ENCODE data around the gene RAB38.

RAB38 gene

GRCh38 chr11:88087337-88087736 is 87.9 kb downstream of the RAB38 start:
- no peak for TF ChIP-seq ZFX (IDR thresholded peaks at IDR 0.05)
- TF ChIP-seq, protein P1, sequence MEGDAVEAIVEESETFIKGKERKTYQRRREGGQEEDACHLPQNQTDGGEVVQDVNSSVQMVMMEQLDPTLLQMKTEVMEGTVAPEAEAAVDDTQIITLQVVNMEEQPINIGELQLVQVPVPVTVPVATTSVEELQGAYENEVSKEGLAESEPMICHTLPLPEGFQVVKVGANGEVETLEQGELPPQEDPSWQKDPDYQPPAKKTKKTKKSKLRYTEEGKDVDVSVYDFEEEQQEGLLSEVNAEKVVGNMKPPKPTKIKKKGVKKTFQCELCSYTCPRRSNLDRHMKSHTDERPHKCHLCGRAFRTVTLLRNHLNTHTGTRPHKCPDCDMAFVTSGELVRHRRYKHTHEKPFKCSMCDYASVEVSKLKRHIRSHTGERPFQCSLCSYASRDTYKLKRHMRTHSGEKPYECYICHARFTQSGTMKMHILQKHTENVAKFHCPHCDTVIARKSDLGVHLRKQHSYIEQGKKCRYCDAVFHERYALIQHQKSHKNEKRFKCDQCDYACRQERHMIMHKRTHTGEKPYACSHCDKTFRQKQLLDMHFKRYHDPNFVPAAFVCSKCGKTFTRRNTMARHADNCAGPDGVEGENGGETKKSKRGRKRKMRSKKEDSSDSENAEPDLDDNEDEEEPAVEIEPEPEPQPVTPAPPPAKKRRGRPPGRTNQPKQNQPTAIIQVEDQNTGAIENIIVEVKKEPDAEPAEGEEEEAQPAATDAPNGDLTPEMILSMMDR (conservative IDR thresholded peaks at IDR 0.05): no peak
- H3K27ac ChIP-seq: no peak overlapping the region

DNA sequence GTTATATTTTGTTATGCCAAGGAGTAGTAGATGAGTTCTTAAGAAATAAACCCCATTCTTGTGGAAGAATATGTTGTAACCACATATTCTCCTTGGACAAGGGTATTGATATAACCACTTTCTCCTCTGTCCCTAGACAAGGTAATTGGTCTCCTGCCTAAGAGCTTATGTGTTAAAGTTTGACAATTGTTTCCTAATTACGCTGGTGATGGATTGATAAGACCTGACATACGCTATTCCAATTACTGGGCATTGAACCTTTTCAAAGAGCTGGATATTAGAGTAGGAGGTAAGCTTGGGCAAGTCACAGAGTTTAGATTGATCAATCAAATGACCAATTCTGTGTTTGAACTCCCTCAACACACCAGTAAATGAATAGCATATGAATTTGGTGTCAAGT is 88.9 kb downstream of the RAB38 start:
- no peak overlapping the region for H3K27ac ChIP-seq
- TF ChIP-seq ZFX (IDR thresholded peaks at IDR 0.05): no peak
- TF ChIP-seq, protein P1 (conservative IDR thresholded peaks at IDR 0.05): no peak

- no peak overlapping the region for H3K27ac ChIP-seq
- TF ChIP-seq, protein P1 (conservative IDR thresholded peaks at IDR 0.05): no peak
- no peak for TF ChIP-seq ZFX (IDR thresholded peaks at IDR 0.05)
Measured at GRCh38 chr11:88070437-88070836, 104.8 kb downstream of the RAB38 start.

DNA sequence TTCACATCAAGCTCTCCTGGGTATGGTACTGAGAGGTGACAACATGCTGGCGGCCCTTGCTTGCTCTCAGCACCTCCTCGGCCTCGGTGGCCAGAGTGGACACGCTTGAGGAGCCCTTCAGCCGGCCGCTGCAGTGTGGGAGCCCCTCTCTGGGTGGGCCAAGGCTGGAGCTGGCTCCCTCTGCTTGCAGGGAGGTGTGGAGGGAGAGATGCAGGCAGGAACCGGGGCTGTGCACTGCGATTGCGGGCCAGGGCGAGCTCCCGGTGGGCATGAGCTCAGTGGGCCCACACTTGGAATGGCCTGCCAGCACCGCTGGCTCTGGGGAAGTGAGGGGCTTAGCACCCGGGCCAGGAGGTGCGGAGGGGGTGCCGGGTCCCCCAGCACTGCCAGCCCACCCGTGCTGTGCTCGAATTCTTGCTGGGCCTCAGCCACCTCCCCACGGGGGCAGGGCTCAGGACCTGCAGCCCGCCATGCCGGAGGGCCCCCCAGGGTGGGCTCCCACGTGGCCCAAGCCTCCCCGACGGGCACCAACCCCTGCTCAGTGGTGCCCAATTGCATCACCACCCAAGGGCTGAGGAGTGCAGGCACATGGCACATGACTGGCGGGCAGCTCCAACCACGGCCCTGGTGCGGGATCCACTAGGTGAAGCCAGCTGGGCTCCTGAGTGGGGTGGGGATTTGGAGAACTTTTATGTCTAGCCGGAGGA is 106.2 kb downstream of the RAB38 start:
- TF ChIP-seq ZFX (IDR thresholded peaks at IDR 0.05): no peak
- TF ChIP-seq, protein P1 (conservative IDR thresholded peaks at IDR 0.05): no peak
- no peak overlapping the region for H3K27ac ChIP-seq

DNA sequence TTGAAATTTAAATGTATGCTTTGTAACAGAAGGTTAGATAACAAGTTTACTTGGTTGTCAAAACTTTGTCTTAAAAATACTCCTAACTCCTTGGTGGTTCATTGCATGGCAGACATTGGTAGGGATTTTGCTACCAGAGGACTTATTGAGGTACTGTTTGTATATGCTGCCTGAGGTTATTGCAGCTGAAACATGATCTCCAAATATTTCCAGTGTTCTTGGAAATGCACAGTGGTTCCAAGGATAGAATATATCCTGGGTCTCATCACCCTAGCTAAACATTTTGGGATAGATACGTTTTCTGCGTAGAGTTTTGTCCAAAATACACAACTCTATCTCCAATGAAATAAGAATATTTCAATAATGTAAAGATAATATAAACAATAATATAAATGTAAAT is 109.2 kb downstream of the RAB38 start:
- H3K27ac ChIP-seq: no peak overlapping the region
- TF ChIP-seq ZFX (IDR thresholded peaks at IDR 0.05): no peak
- TF ChIP-seq, protein P1 (conservative IDR thresholded peaks at IDR 0.05): no peak

- TF ChIP-seq, protein P1 (conservative IDR thresholded peaks at IDR 0.05): no peak
- TF ChIP-seq ZFX (IDR thresholded peaks at IDR 0.05): no peak
- no peak overlapping the region for H3K27ac ChIP-seq
Measured at GRCh38 chr11:88064097-88064705, 111.0 kb downstream of the RAB38 start.

Measured in C4-2B (cell line).